Trophoblast cell (in vitro differentiated cells and primary cell): Measurements from ENCODE around the gene ANKRD12.

ENCODE experiments used
- DNase-seq, 2 donors: peaks; one replicate each; pipeline ENCODE4 v3.0.0-alpha.2; 2016
- H2AFZ ChIP-seq: 2 replicates; pipeline ENCODE4 v1.6.1; 2013; ENCODE audit warnings: low read length, moderate library complexity, mild to moderate bottlenecking; ENCODE audit not compliant: insufficient read depth, poor library complexity
- H2AK5ac ChIP-seq: 2 replicates; pipeline ENCODE4 v1.6.1; 2013; ENCODE audit warnings: mild to moderate bottlenecking, low read length
- H2BK120ac ChIP-seq: 2 replicates; pipeline ENCODE4 v1.6.1; 2013; ENCODE audit warnings: low read length, mild to moderate bottlenecking, moderate library complexity; ENCODE audit not compliant: insufficient read depth, poor library complexity
- H2BK12ac ChIP-seq: 2 replicates; pipeline ENCODE4 v1.6.1; 2013; ENCODE audit warnings: mild to moderate bottlenecking, low read length, moderate library complexity
- H2BK5ac ChIP-seq: 2 replicates; pipeline ENCODE4 v1.6.1; 2013; ENCODE audit warnings: low read length, low read depth, moderate library complexity, mild to moderate bottlenecking; ENCODE audit not compliant: poor library complexity
- H3K14ac ChIP-seq: 2 replicates; pipeline ENCODE4 v1.6.1; 2013; ENCODE audit warnings: mild to moderate bottlenecking, low read length
- H3K18ac ChIP-seq: 2 replicates; pipeline ENCODE4 v1.6.1; 2013; ENCODE audit warnings: mild to moderate bottlenecking, low read length
- H3K23ac ChIP-seq: 2 replicates; pipeline ENCODE4 v1.6.1; 2013; ENCODE audit warnings: low read length
- H3K27ac ChIP-seq: 2 replicates; pipeline ENCODE4 v1.5.1; 2013; ENCODE audit warnings: low read depth, mild to moderate bottlenecking, inconsistent platforms, low read length, moderate library complexity
- H3K27me3 ChIP-seq: 2 replicates; pipeline ENCODE4 v1.6.1; 2013; ENCODE audit warnings: inconsistent platforms, mild to moderate bottlenecking, low read length, moderate library complexity; ENCODE audit not compliant: insufficient read depth
- H3K36me3 ChIP-seq, 2 experiments: 1 replicate in 1 of 2; 2 replicates in 1 of 2; pipeline ENCODE4 v1.6.1; 2013; ENCODE audit warnings: low read length in 2 of 2, mild to moderate bottlenecking in 2 of 2, moderate library complexity in 1 of 2; ENCODE audit not compliant: insufficient read depth in 2 of 2, control insufficient read depth in 1 of 2
- H3K4ac ChIP-seq: 2 replicates; pipeline ENCODE4 v1.6.1; 2013; ENCODE audit warnings: low read depth, mild to moderate bottlenecking, low read length, moderate library complexity
- H3K4me1 ChIP-seq, 2 experiments: 1 replicate in 1 of 2; 2 replicates in 1 of 2; pipeline ENCODE4 v1.6.1; 2013; ENCODE audit warnings: low read length in 2 of 2, mild to moderate bottlenecking in 2 of 2, moderate library complexity in 1 of 2; ENCODE audit not compliant: insufficient read depth in 2 of 2, control insufficient read depth in 1 of 2
- H3K4me2 ChIP-seq: 2 replicates; pipeline ENCODE4 v1.6.1; 2013; ENCODE audit warnings: inconsistent platforms, mild to moderate bottlenecking, low read length, moderate library complexity
- H3K4me3 ChIP-seq: 2 replicates; pipeline ENCODE4 v1.5.1; 2013; ENCODE audit warnings: mild to moderate bottlenecking, low read depth, low read length, inconsistent platforms
- H3K79me1 ChIP-seq: one replicate; pipeline ENCODE4 v1.6.1; 2013; ENCODE audit warnings: low read length
- H3K79me2 ChIP-seq: 2 replicates; pipeline ENCODE4 v1.6.1; 2013; ENCODE audit warnings: low read length, mild to moderate bottlenecking; ENCODE audit not compliant: control insufficient read depth, insufficient read depth, poor library complexity
- H3K9ac ChIP-seq: 2 replicates; pipeline ENCODE4 v1.6.1; 2013; ENCODE audit warnings: mild to moderate bottlenecking, low read length
- H3K9me3 ChIP-seq: 2 replicates; pipeline ENCODE4 v1.6.1; 2013; ENCODE audit warnings: low read depth, mild to moderate bottlenecking, control low read depth, inconsistent platforms, low read length; ENCODE audit not compliant: insufficient read depth
- H4K12ac ChIP-seq: 2 replicates; pipeline ENCODE4 v1.6.1; 2013; ENCODE audit warnings: low read depth, mild to moderate bottlenecking, low read length, moderate library complexity
- H4K8ac ChIP-seq: 2 replicates; pipeline ENCODE4 v1.6.1; 2013; ENCODE audit warnings: low read depth, mild to moderate bottlenecking, low read length, moderate library complexity
- H4K91ac ChIP-seq: one replicate; pipeline ENCODE4 v1.6.1; 2013; ENCODE audit warnings: low read depth, mild to moderate bottlenecking, low read length, moderate library complexity
- WGBS: extraction: QIAGEN DNeasy Blood & Tissue Kit; methylation state at CpG from one replicate; pipeline ENCODE4 v1.1.7; 2013; ENCODE audit warnings: missing lambda C conversion rate; ENCODE audit not compliant: insufficient read length, insufficient coverage; ENCODE audit errors: extremely low coverage; 5-methylcytosine and 5-hydroxymethylcytosine counted together

The ANKRD12 gene

DNA sequence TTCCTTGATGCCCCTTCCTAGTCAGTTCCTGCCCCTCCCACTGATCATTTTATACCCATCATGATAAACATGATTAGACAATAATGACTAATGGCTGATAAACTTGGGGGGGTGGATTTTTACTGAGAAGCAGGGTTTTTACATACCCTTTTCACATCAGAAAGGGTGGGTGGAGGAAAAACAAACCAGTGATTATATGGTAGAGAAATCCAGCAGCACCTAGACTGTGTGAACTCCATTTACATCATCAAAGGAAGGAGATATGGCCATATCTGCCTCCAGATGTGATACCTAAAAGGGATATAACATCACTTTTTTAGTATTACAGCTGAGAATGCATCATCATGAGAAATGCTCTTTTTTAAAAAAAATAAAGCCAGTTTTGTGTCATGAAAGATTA, 89.9 kb downstream of the ANKRD12 start:
- H3K18ac ChIP-seq, result no peak overlapping the region
- H2AK5ac ChIP-seq, result no peak overlapping the region
- H4K8ac ChIP-seq, result no peak overlapping the region
- H2BK5ac ChIP-seq, result no peak overlapping the region
- no peak overlapping the region for H3K9ac ChIP-seq
- no peak overlapping the region for H3K4me2 ChIP-seq
- no peak overlapping the region for H2BK120ac ChIP-seq
- H2AFZ ChIP-seq, result no peak overlapping the region
- no peak overlapping the region for H3K27ac ChIP-seq
- H3K36me3 ChIP-seq, result no peaks in the 10 kb centered on the region
- H2BK12ac ChIP-seq, result no peak overlapping the region
- H3K4ac ChIP-seq, result no peak overlapping the region
- no peak overlapping the region for H4K91ac ChIP-seq
- no peak overlapping the region for H3K14ac ChIP-seq
- no peaks in the 10 kb centered on the region for H3K79me1 ChIP-seq
- no peak overlapping the region for H4K12ac ChIP-seq
- no peaks in the 10 kb centered on the region for H3K79me2 ChIP-seq
- no peaks in the 10 kb centered on the region for H3K4me1 ChIP-seq
- no peaks in the 10 kb centered on the region for H3K27me3 ChIP-seq
- no peak overlapping the region for H3K4me3 ChIP-seq
- H3K23ac ChIP-seq, result no peak overlapping the region
- no peaks in the 10 kb centered on the region for H3K9me3 ChIP-seq
- no peak for DNase-seq

DNA sequence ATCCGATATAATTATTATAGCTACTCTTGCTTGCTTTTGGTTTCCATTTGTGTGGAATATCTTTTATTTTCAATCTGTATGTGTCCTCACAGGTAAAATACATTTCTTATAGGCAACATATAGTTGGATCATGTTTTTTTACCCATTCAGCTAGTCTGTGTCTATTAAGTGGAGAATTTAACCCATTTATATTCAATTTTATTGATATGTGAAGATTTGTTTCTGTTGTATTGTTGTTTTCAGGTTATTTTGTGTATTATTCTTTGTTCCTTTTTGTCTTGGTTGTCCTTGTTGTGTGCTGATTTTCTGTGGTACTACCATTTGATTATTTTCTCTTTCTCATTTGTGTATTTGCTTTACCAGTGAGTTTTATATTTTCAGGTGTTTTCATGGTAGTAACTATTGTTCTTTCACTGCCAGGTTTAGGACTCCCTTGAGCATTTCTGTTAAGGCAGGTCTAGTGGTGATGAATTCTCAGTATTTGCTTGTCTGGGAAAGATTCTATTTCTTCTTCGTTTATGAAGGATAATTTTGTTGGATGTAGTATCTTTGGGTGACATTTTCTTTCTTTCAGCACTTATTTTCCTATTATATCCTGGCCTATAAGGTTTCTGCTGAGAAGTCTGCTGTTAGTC, 95.4 kb downstream of the ANKRD12 start:
- Histone ChIP-seq H3K27ac (no peak overlapping the region), H3K4me1 (no peaks in the 10 kb centered on the region), H3K4ac (no peak overlapping the region), H3K4me3 (no peak overlapping the region), H3K9me3 (peaks cover 2% of the 10 kb centered on the region), H4K91ac (no peak overlapping the region), H4K8ac (no peak overlapping the region), H4K12ac (no peak overlapping the region), H3K23ac (no peak overlapping the region), H3K79me2 (no peaks in the 10 kb centered on the region), H3K4me2 (no peak overlapping the region), H3K27me3 (no peaks in the 10 kb centered on the region), H3K36me3 (peaks cover 0 to 5% of the 10 kb centered on the region in 2 experiments), H2BK12ac (no peak overlapping the region), H3K14ac (no peak overlapping the region), H2BK120ac (no peak overlapping the region), H2AK5ac (no peak overlapping the region), H3K18ac (no peak overlapping the region), H3K79me1 (no peaks in the 10 kb centered on the region), H3K9ac (no peak overlapping the region), H2AFZ (no peak overlapping the region), H2BK5ac (no peak overlapping the region)
- DNase-seq, result no peak
- no CpG with 5 or more reads among the region's 2 CpGs for WGBS

DNA sequence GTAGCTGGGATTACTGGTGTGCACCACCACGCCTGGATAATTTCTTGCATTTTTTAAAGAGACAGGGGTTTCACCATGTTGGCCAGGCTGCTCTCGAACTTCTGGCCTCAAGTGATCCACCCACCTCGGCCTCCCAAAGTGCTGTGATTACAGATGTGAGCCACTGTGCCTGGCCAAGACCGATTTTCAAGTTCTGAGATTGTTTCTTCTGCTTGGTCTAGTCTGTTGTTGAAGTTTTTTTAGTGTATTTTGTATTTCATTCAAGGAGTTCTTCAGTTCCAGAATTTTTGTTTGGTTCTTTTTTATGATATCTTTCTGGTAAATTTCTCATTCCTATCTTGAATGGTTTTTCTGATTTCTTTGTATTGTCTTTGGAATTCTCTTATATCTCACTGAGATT, 96.4 kb downstream of the ANKRD12 start:
- H3K27ac ChIP-seq, result no peak overlapping the region
- H4K8ac ChIP-seq, result no peak overlapping the region
- H4K91ac ChIP-seq, result no peak overlapping the region
- no peak overlapping the region for H2BK12ac ChIP-seq
- H3K18ac ChIP-seq, result no peak overlapping the region
- no peaks in the 10 kb centered on the region for H3K4me1 ChIP-seq
- no peak overlapping the region for H3K14ac ChIP-seq
- no peaks in the 10 kb centered on the region for H3K79me1 ChIP-seq
- H3K36me3 ChIP-seq, result peaks cover 0 to 5% of the 10 kb centered on the region in 2 experiments
- peaks cover 2% of the 10 kb centered on the region for H3K9me3 ChIP-seq
- H2BK5ac ChIP-seq, result no peak overlapping the region
- no peak overlapping the region for H3K9ac ChIP-seq
- no peak overlapping the region for H3K4me2 ChIP-seq
- H3K4me3 ChIP-seq, result no peak overlapping the region
- H4K12ac ChIP-seq, result no peak overlapping the region
- WGBS, result no CpG with 5 or more reads among the region's 4 CpGs
- H3K79me2 ChIP-seq, result no peaks in the 10 kb centered on the region
- DNase-seq, result no peak
- H2AK5ac ChIP-seq, result no peak overlapping the region
- H3K4ac ChIP-seq, result no peak overlapping the region
- H3K23ac ChIP-seq, result no peak overlapping the region
- H3K27me3 ChIP-seq, result no peaks in the 10 kb centered on the region
- H2BK120ac ChIP-seq, result no peak overlapping the region
- H2AFZ ChIP-seq, result no peak overlapping the region

DNA sequence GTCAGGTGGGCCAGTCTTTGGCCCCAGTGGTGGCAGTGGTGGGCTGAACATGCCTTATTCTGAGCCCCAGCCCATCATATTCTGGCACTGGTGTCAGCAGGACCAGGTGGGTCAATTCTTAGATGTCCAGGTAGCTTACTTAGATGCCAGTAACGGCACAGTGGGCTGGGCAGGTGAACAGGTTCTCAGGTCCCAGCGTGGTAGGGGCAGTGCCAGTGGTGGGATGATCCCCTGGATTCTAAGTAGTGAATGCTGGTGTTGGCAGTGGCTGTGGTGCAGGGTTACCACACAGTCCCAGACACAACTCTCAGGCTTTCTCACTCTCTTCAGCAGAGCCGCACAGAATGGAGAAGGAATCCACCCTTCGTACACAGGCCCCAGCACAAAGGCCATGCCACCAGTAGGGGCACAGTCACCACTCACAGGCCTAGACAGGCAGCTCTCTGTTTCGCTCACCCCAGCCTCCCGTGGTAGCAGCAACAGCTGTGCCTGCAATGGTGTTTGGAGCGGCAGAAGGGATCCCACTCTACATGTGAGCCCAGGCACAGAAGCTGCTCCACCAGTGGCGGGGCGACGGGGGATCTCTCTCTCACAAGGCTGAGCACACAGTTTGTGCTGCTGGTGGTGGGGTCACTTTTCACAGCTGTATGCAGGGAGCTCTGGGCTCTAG, 97.3 kb downstream of the ANKRD12 start:
- Histone ChIP-seq H3K18ac (no peak overlapping the region), H3K79me2 (no peaks in the 10 kb centered on the region), H2BK12ac (no peak overlapping the region), H3K14ac (no peak overlapping the region), H3K27ac (no peak overlapping the region), H3K4ac (no peak overlapping the region), H4K12ac (no peak overlapping the region), H3K36me3 (peaks cover 3 to 5% of the 10 kb centered on the region in 2 experiments), H3K27me3 (no peaks in the 10 kb centered on the region), H4K8ac (no peak overlapping the region), H2AK5ac (no peak overlapping the region), H3K4me2 (no peak overlapping the region), H3K79me1 (no peaks in the 10 kb centered on the region), H3K9ac (no peak overlapping the region), H4K91ac (no peak overlapping the region), H3K4me3 (no peak overlapping the region), H3K9me3 (peaks cover 2% of the 10 kb centered on the region), H3K23ac (no peak overlapping the region), H2BK5ac (no peak overlapping the region), H3K4me1 (no peaks in the 10 kb centered on the region), H2AFZ (no peak overlapping the region), H2BK120ac (no peak overlapping the region)
- DNase-seq, result no peak
- no CpG with 5 or more reads among the region's 10 CpGs for WGBS
